ENCODE results near the gene HOGA1. TPM values are rescaled to one million over a fixed set of nuclear protein-coding genes. Genes with fewer than 3 reads are reported as not detected.

Gene HOGA1
- total and polyA plus RNA-seq, 2 of the 13 experiments (the other 11 are each of a cell fraction or from before 2014, with no cell fraction given): 7.6 to 19.5 TPM

GRCh38 chr10:97631098-97631497 is 46.9 kb downstream of the HOGA1 start:
- ChIA-PET POLR2A (no interaction called here), CTCF (ENCODE audit: low intra/inter-chr PET ratio, low total read pairs) (no interaction called here)
- Histone ChIP-seq H3K27me3 (ENCODE audit: control insufficient read depth in 1 of 2, insufficient read depth in 2 of 2, low read length in 2 of 2) (no peaks in the 10 kb centered on the region), H3K27ac (ENCODE audit: extremely low read length, insufficient read depth, low read length) (no peak overlapping the region), H3K9me3 (ENCODE audit: low read length) (no peaks in the 10 kb centered on the region), H3K4me2 (ENCODE audit: low read depth, low read length) (no peak overlapping the region), H4K20me1 (ENCODE audit: insufficient read depth, low read length) (no peaks in the 10 kb centered on the region), H3K9ac (ENCODE audit: insufficient read depth, low read depth, low read length) (no peak overlapping the region), H3K4me1 (ENCODE audit: insufficient read depth, low read length) (peaks cover 37% of the 10 kb centered on the region), H3K79me2 (ENCODE audit: insufficient read depth, low read length) (no peaks in the 10 kb centered on the region), H3K4me3 (replicated peaks in 1 of 3; ENCODE audit: insufficient read depth in 1 of 3, low read depth in 2 of 3, low read length in 3 of 3) (no peak overlapping the region), H3K36me3 (replicated peaks in 1 of 2; ENCODE audit: control insufficient read depth in 1 of 2, insufficient read depth in 2 of 2, low read length in 2 of 2) (no peaks in the 10 kb centered on the region), H2AFZ (ENCODE audit: low read length) (no peak overlapping the region)
- FAIRE-seq (no peak), ATAC-seq (no peak), DNase-seq (ENCODE audit: low spot score) (no peak)
- BruUV-seq (replicated peaks): no TSS peak
- in situ Hi-C loops (cut with HindIII; ENCODE audit: extremely low pct_ligation_motif_present, low pct_unique_long_range_greater_than_20kb): no loop called here
- TF ChIP-seq MTF1 (CRISPR knock-in tag; IDR thresholded peaks at IDR 0.05) (no peak), PRPF4 (IDR thresholded peaks at IDR 0.05; ENCODE audit: low read depth, low read length, poor library complexity, severe bottlenecking) (no peak), JUND (CRISPR knock-in tag; IDR thresholded peaks at IDR 0.05) (no peak), ZNF605 (CRISPR knock-in tag; IDR thresholded peaks at IDR 0.05) (no peak), ZNF614 (CRISPR knock-in tag; IDR thresholded peaks at IDR 0.05; ENCODE audit: borderline replicate concordance) (no peak), DMAP1 (CRISPR knock-in tag; IDR thresholded peaks at IDR 0.05) (no peak), ASH2L (IDR thresholded peaks at IDR 0.05; ENCODE audit: insufficient read length, low read depth, low read length) (no peak)
- TF ChIP-seq, protein P1, sequence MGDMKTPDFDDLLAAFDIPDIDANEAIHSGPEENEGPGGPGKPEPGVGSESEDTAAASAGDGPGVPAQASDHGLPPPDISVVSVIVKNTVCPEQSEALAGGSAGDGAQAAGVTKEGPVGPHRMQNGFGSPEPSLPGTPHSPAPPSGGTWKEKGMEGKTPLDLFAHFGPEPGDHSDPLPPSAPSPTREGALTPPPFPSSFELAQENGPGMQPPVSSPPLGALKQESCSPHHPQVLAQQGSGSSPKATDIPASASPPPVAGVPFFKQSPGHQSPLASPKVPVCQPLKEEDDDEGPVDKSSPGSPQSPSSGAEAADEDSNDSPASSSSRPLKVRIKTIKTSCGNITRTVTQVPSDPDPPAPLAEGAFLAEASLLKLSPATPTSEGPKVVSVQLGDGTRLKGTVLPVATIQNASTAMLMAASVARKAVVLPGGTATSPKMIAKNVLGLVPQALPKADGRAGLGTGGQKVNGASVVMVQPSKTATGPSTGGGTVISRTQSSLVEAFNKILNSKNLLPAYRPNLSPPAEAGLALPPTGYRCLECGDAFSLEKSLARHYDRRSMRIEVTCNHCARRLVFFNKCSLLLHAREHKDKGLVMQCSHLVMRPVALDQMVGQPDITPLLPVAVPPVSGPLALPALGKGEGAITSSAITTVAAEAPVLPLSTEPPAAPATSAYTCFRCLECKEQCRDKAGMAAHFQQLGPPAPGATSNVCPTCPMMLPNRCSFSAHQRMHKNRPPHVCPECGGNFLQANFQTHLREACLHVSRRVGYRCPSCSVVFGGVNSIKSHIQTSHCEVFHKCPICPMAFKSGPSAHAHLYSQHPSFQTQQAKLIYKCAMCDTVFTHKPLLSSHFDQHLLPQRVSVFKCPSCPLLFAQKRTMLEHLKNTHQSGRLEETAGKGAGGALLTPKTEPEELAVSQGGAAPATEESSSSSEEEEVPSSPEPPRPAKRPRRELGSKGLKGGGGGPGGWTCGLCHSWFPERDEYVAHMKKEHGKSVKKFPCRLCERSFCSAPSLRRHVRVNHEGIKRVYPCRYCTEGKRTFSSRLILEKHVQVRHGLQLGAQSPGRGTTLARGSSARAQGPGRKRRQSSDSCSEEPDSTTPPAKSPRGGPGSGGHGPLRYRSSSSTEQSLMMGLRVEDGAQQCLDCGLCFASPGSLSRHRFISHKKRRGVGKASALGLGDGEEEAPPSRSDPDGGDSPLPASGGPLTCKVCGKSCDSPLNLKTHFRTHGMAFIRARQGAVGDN (CRISPR knock-in tag; IDR thresholded peaks at IDR 0.05): no peak
- intact Hi-C loops (cut with micrococcal nuclease; ENCODE audit: unreplicated experiment): no loop called here

All from HepG2 (cell line).